ENCODE results near the gene SLC12A9. TPM values are rescaled to one million over a fixed set of nuclear protein-coding genes. Genes with fewer than 3 reads are reported as not detected.

SLC12A9 gene
- total and polyA plus RNA-seq, 2 of the 8 experiments (the other 6 are each of a cell fraction or from before 2014, with no cell fraction given) = 31.4 to 40.1 TPM

GRCh38 chr7:100886936-100887515 lies 34.5 kb downstream of the SLC12A9 start:
- Histone ChIP-seq H4K5ac (ENCODE audit: insufficient read length, low read depth, low read length) (no peak overlapping the region), H3K23ac (ENCODE audit: insufficient read length) (no peak overlapping the region), H2BK20ac (ENCODE audit: low read length) (no peak overlapping the region), H3K79me1 (ENCODE audit: low read depth, low read length) (peaks cover 14% of the 10 kb centered on the region), H3K4ac (replicated peaks; ENCODE audit: insufficient read length, low read depth, low read length) (no peak overlapping the region), H2BK15ac (ENCODE audit: low read length) (no peak overlapping the region), H3K4me1 (replicated peaks in 1 of 4; ENCODE audit: control insufficient read depth in 3 of 4, insufficient read depth in 4 of 4, low read length in 3 of 4) (peaks cover 0 to 18% (median 5%) of the 10 kb centered on the region in 4 experiments; a peak in 6 of 7 replicates), H4K20me1 (replicated peaks in 1 of 2; ENCODE audit: control insufficient read depth in 1 of 2, insufficient read depth in 2 of 2, low read length in 2 of 2) (peaks cover 15 to 20% of the 10 kb centered on the region in 2 experiments), H3K18ac (ENCODE audit: extremely low read depth, low read length) (no peak overlapping the region), H4K91ac (replicated peaks; ENCODE audit: insufficient read length, low read length) (no peak overlapping the region), H2AK5ac (ENCODE audit: low read depth, low read length) (no peak overlapping the region), H3K14ac (ENCODE audit: insufficient read length) (no peak overlapping the region), H2BK12ac (ENCODE audit: low read depth, low read length) (no peak overlapping the region), H3K27me3 (replicated peaks in 1 of 4; ENCODE audit: control insufficient read depth in 3 of 4, extremely low read depth in 1 of 4, insufficient read depth in 3 of 4, low read length in 3 of 4) (no peaks in the 10 kb centered on the region), H2AFZ (ENCODE audit: low read length) (no peak overlapping the region), H3K56ac (replicated peaks; ENCODE audit: insufficient read length, low read depth, low read length) (no peak overlapping the region), H3K23me2 (ENCODE audit: low read depth, low read length) (peaks cover 20% of the 10 kb centered on the region; the same call in 1 of the 2 replicates), H3K9ac (replicated peaks in 1 of 4; ENCODE audit: extremely low read depth in 1 of 4, low read depth in 3 of 4, low read length in 3 of 4) (no peak overlapping the region), H3K4me3 (ENCODE audit: extremely low read depth in 1 of 4, insufficient read depth in 2 of 4, low read depth in 3 of 4, low read length in 4 of 4) (no peak overlapping the region), H3K79me2 (ENCODE audit: control insufficient read depth in 1 of 2, insufficient read depth in 2 of 2, low read length in 2 of 2) (peaks cover 0 to 31% of the 10 kb centered on the region in 2 experiments; a peak in 2 of 4 replicates), H3K36me3 (ENCODE audit: control insufficient read depth in 2 of 4, insufficient read depth in 4 of 4, low read length in 3 of 4) (peaks cover 46 to 69% (median 57%) of the 10 kb centered on the region in 4 experiments), H3K4me2 (ENCODE audit: insufficient read depth in 1 of 2, low read depth in 2 of 2, low read length in 2 of 2) (peak overlapping the region; percentile 16 to 91; a peak in 1 of 4 replicates), H3K27ac (ENCODE audit: low read depth, low read length) (no peak overlapping the region), H4K8ac (ENCODE audit: extremely low read depth, insufficient read depth, low read length) (no peak overlapping the region), H2BK5ac (ENCODE audit: low read depth, low read length) (no peak overlapping the region; the same call in 1 of the 2 replicates), H2BK120ac (replicated peaks; ENCODE audit: low read depth, low read length) (no peak overlapping the region), H3K9me3 (ENCODE audit: insufficient read depth in 2 of 2, low read depth in 1 of 2, low read length in 1 of 2) (no peaks in the 10 kb centered on the region; a peak in 1 of 4 replicates)
- CTCF ChIA-PET (ENCODE audit: partially characterized antibody) = interaction anchor here (0.6 to 3.4 kb wide), 9 partner anchors 11 to 350 kb away, joined by 3 to 14 read pairs (median 3); partner anchors contain the start of genes POP7 and SRRT
- 91% methylated on average over 24 of the region's 25 CpGs; no CpG with 5 or more reads in 1 of the 2 experiments for WGBS, 2 experiments (ENCODE audit: extremely low coverage in 1 of 2, insufficient coverage in 1 of 2, insufficient read length in 1 of 2, insufficient replicate concordance in 2 of 2, low coverage in 1 of 2, low lambda C conversion rate in 2 of 2, missing lambda C conversion rate in 1 of 2)
- TF ChIP-seq PHF8 (conservative IDR thresholded peaks at IDR 0.05; ENCODE audit: low read depth, low read length) = no peak
- TF ChIP-seq TAF1 (IDR thresholded peaks at IDR 0.05; ENCODE audit: low read depth, low read length) = no peak
- no peak for TF ChIP-seq SIRT6 (IDR thresholded peaks at IDR 0.05; ENCODE audit: low read length)
- TF ChIP-seq EP300 (IDR thresholded peaks at IDR 0.05; ENCODE audit: borderline replicate concordance in 1 of 2, low read depth in 2 of 2, low read length in 2 of 2) = no peak
- no peak for TF ChIP-seq SP1 (IDR thresholded peaks at IDR 0.05; ENCODE audit: low read depth, low read length)
- TF ChIP-seq BCL11A (IDR thresholded peaks at IDR 0.05; ENCODE audit: low read depth in 2 of 2, low read length in 2 of 2) = no peak
- no peak for TF ChIP-seq RFX5 (IDR thresholded peaks at IDR 0.05; ENCODE audit: borderline replicate concordance, low read depth, low read length)
- TF ChIP-seq FOSL1 (IDR thresholded peaks at IDR 0.05; ENCODE audit: insufficient read depth, low read depth, low read length) = no peak
- TF ChIP-seq ZNF274 (IDR thresholded peaks at IDR 0.05; ENCODE audit: borderline replicate concordance, extremely low read depth, low read length) = no peak
- no peak for TF ChIP-seq POLR2AphosphoS5 (IDR thresholded peaks at IDR 0.05; ENCODE audit: low read depth, low read length)
- no peak for DNase-seq (ENCODE audit: low read depth in 1 of 2, low spot score in 2 of 2)
- no peak for FAIRE-seq
- POLR2A ChIA-PET (ENCODE audit: partially characterized antibody) = interaction anchor here (1.0 to 10.1 kb wide), 10 partner anchors 13 to 787 kb away, joined by 3 to 313 read pairs (median 4); partner anchors contain the start of genes SRRT and TRIP6
